Stimulated activated CD8-positive, alpha-beta memory T cell treated with anti-CD3 and anti-CD28 coated beads, Interleukin-4, amount 100 ng/mL, for 48 hours (primary cell): ENCODE results near the gene LAMB4.
"Not testable (repeated sequence)": the region's sequence is repeated elsewhere in the genome, so short reads cannot be mapped to it uniquely, and the experiment has no call there.

Experiments used
- DNase-seq: peaks from one replicate; pipeline ENCODE4 v3.0.0-alpha.2; 2020

Gene LAMB4

DNA sequence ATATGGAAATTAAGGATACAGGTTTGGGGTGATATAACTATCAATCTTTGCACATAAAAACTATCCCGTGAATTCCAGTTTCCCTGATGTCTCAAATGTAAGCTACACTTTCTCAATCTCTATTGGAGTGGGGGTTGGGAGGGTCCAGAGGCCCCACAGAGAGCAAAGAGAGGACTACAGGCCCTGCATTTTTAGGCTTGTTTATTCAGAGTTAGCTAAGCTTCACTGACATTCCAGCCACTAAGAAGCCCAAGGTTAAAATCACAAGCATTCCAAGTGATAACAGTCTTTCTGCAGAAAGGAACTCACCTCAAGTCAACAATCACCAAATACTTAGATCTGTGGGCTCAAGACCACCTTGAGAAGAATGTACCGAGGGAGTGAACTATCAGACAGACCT is 95.6 kb downstream of the LAMB4 start:
- DNase-seq = no peak

- no peak for DNase-seq
These were observed 96.2 kb downstream of the LAMB4 start for GRCh38 chr7:108033776-108034497.

DNA sequence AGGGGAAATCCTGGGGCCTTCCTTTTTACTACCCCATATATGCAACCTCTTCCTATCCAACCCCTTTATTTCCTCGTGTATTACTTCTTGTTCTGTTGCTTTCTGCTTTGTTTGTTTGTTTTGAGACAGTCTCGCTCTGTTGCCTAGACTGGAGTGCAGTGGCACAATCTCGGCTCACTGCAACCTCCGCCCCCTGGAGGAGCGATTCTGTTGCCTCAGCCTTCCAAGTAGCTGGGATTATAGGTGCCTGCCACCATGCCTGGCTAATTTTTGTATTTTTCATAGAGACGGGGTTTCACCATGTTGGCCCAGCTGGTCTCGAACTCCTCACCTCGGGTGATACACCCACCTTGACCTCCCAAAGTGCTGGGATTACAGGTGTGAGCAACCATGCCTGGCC is 96.9 kb downstream of the LAMB4 start:
- not testable (repeated sequence) for DNase-seq

DNA sequence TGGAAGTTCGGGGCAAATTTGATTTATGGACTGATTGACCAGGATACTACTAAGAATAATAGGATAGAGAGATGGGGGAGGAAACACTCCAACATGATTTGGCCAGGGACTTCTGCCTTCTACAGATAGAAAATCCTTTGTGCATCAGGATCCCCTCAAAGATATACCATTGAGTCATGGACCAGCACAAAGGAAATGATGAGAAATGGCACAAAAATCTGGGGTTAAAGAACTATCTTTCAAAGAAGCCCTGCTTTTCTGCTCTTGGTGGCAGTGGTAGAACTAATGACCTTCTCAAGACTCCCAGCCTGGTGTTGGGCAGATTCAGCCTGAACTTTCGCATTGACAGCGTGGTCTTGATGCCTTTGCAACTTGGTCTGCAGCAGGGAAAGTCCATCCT is 99.6 kb downstream of the LAMB4 start:
- DNase-seq = no peak

GRCh38 chr7:108029034-108029433 is 101.1 kb downstream of the LAMB4 start:
- DNase-seq = no peak

GRCh38 chr7:108028111-108028510 is 102.0 kb downstream of the LAMB4 start:
- no peak for DNase-seq

DNA sequence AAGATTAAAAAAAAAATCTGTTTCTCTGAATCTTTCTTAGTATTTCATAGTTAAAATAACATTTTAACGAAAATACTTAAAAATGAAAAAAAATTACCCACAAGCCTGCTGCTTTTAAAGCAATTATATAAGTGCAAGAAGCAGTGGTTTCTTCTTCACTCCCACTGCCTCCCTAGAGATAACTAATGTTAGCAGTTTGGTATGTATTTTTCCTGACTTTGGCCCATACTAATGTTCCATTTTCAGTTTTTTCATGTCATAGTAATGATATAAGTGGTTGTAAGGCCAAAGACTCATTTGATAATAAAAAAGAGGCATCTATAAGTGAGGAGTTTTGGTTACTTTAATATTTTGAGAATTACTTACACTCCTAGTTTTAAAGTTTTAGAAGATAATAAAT is 102.9 kb downstream of the LAMB4 start:
- DNase-seq = no peak

DNA sequence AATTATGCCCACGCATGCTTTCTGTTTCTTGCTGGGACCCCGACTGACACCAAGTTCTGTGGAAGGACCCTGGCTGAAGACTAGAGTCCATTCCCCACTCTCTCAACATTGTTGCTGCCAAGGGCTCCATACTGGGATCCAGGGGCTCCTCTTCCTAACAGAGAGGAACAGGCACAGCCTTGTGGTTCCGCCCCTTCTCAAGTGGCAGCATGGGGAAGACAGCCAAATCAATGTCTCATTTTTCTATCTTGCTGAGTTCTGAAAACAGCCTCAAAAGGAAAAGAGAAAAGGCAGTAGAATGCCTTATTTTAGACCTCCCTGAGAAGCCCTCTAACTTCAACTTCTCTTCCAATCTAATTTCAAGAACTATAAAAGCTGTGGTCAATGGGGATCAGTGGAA is 103.5 kb downstream of the LAMB4 start:
- DNase-seq = no peak

DNA sequence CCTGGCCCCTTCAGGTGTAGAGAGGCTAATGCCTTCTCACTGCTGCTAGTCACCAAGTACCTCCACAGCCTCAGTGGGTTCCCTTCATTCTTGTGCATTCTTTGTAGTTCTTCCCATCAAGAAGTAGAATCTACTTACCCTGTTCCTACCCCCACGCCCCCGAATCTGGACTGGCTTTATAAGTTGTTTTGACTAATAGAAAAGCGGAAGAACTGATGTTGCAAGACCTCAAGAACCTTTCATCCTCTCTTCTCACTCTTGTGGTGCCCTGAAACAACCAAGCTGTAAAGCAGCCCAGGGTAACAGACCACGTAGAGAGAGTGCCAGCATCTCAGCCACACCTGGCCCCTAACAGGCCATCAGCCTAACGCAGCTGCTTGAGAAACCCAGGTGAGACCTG is 104.0 kb downstream of the LAMB4 start:
- no peak for DNase-seq

DNA sequence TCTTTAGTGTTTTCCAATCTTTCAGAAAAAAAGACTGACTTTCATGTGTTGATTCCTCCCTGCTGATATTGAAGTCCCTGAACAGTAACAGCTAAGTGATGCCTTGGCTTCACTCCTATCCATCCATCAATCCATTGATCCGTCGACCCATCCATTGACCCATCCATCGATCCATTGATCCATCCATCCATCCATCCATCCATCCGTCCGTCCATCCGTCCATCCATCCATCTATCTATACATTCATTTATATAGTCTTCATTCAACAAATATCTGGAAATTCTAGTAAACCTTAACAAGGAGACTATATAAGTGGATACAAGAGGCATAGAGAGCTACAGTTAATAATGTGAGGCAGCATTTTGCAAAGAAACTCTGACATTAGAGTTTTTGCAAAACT is 105.6 kb downstream of the LAMB4 start:
- no peak for DNase-seq

DNA sequence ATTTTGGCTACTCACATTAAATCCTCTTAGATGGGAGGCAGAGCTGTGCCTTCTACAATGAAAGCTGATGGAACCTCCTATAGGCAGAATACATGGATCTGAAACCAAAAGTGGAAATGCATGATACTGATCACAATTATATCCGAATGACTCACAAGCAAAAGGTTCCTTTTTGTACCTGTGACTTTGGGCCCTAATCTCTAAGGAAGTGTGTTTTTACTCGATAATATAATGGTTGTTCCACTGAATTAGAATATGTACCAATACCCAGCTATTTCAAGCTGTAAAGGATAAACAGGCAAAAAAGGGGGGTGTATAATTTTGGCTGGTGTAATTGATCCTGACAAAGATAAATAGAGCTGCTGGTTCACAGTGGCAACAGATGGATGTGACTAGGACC is 109.6 kb downstream of the LAMB4 start:
- no peak for DNase-seq

DNA sequence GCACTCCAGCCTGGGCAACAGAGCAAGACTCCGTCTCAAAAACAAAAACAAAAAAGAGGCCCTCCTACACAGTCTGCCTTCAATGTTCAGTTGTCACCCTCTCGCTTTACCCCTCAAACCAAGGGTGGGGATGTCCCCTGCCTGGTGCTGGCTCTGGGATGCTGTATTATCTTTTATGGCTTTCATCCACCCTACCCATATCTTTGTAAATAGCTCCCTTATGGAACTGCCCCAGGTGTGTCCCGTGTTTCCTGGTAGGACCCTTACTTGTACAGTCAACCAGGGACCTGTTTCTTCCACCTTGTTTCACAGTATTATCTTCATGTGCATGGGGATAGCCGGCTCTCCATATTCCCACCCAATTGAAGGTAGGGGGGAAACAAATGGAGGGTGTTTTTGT is 111.5 kb downstream of the LAMB4 start:
- DNase-seq = no peak

GRCh38 chr7:108017776-108018151 is 112.4 kb downstream of the LAMB4 start:
- DNase-seq = no peak

- no peak for DNase-seq
These were observed 113.1 kb downstream of the LAMB4 start for GRCh38 chr7:108016841-108017775.

GRCh38 chr7:108015740-108016139 is 114.4 kb downstream of the LAMB4 start:
- no peak for DNase-seq

- DNase-seq = no peak
These were observed 115.1 kb downstream of the LAMB4 start for GRCh38 chr7:108014747-108015682.

GRCh38 chr7:108014215-108014614 is 115.9 kb downstream of the LAMB4 start:
- DNase-seq = no peak

- DNase-seq = no peak
These were observed 117.4 kb downstream of the LAMB4 start for GRCh38 chr7:108012499-108013430.

GRCh38 chr7:108010377-108010776 is 119.8 kb downstream of the LAMB4 start:
- no peak for DNase-seq

DNA sequence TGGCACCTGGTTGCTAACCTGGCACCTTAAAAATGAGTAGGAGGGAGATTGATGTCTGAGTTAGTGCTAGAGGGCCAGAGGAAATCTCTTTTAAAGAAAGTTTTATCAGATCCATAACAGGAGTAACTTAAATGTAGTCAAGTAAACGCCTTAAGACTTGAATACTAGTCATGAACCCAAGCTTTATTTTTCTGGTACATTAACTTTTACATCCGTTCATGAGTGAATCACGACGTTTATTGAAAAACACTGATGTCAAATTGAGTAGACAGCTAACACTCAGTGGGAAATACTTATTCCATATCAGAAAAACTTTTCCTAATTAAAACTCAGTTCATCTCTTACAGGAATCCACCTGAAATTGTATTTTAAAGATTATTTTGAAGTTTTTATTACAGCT is 120.3 kb downstream of the LAMB4 start:
- no peak for DNase-seq

- DNase-seq = no peak
These were observed 121.3 kb downstream of the LAMB4 start for GRCh38 chr7:108008827-108009226.

- no peak for DNase-seq
These were observed 121.9 kb downstream of the LAMB4 start for GRCh38 chr7:108008240-108008639.
